Bronchial epithelial cell (primary cell): ENCODE results near the gene CYP2B6. TPM values are rescaled to one million over a fixed set of nuclear protein-coding genes. Genes with fewer than 3 reads are reported as not detected.
"Not testable (repeated sequence)": the region's sequence is repeated elsewhere in the genome, so short reads cannot be mapped to it uniquely, and the experiment has no call there.

ENCODE experiments used
- DNase-seq: peaks from one replicate; pipeline ENCODE4 v3.0.0-alpha.2; 2010; ENCODE audit warnings: low read depth
- FAIRE-seq: peaks from 2 replicates; lab custom pipeline; 2011; peaks lifted over from hg19 to GRCh38; lab: Jason Lieb, UNC
- H3K27me3 ChIP-seq: 2 replicates; pipeline ENCODE4 v1.5.1; 2011; ENCODE audit warnings: low read length; ENCODE audit not compliant: control insufficient read depth, insufficient read depth
- H3K36me3 ChIP-seq: 2 replicates; pipeline ENCODE4 v1.5.1; 2011; ENCODE audit warnings: low read length; ENCODE audit not compliant: control insufficient read depth, insufficient read depth
- H3K4me3 ChIP-seq: 2 replicates; pipeline ENCODE4 v1.5.1; 2011; ENCODE audit warnings: mild to moderate bottlenecking, low read depth, low read length, control low read depth
- total RNA-seq: library from RNA; depleted of rRNA; stranded (reverse); fragments of >200 nt; gene quantifications from 2 replicates; pipeline ENCODE4 v1.2.1, GENCODE V29; 2014
- TF ChIP-seq, protein P1 (sequence below): IDR thresholded peaks from 2 replicates; pipeline ENCODE4 v1.5.1; 2011; ENCODE audit warnings: mild to moderate bottlenecking, moderate library complexity, low read length, control low read depth, inconsistent platforms; ENCODE audit not compliant: insufficient read depth, severe bottlenecking

Gene CYP2B6
- total RNA-seq, 1 donor from 2014 or later: not detected

DNA sequence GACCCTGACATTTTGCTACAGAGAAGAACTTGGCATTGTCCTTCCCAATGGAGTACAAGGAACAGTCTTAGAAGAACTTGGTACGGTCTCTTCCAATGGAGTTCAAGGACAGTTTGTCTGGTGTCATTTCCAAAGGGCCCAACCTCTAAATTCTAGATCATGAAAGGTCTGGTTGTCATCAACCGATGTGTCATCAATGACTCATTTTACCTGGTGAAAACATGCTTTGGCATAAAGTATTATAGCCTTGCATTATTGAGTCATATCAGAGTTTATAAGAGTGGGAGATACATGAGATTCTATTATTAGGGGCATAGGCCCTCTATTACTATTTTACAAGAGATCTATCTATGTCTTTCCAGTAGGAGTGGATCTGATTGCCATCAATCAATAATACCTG is 4.3 kb downstream of the CYP2B6 start:
- Histone ChIP-seq H3K27me3 (no peaks in the 10 kb centered on the region), H3K36me3 (no peaks in the 10 kb centered on the region), H3K4me3 (no peak overlapping the region)
- DNase-seq: peak; percentile 82
- TF ChIP-seq, protein P1, sequence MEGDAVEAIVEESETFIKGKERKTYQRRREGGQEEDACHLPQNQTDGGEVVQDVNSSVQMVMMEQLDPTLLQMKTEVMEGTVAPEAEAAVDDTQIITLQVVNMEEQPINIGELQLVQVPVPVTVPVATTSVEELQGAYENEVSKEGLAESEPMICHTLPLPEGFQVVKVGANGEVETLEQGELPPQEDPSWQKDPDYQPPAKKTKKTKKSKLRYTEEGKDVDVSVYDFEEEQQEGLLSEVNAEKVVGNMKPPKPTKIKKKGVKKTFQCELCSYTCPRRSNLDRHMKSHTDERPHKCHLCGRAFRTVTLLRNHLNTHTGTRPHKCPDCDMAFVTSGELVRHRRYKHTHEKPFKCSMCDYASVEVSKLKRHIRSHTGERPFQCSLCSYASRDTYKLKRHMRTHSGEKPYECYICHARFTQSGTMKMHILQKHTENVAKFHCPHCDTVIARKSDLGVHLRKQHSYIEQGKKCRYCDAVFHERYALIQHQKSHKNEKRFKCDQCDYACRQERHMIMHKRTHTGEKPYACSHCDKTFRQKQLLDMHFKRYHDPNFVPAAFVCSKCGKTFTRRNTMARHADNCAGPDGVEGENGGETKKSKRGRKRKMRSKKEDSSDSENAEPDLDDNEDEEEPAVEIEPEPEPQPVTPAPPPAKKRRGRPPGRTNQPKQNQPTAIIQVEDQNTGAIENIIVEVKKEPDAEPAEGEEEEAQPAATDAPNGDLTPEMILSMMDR: no peak
- no peak for FAIRE-seq

DNA sequence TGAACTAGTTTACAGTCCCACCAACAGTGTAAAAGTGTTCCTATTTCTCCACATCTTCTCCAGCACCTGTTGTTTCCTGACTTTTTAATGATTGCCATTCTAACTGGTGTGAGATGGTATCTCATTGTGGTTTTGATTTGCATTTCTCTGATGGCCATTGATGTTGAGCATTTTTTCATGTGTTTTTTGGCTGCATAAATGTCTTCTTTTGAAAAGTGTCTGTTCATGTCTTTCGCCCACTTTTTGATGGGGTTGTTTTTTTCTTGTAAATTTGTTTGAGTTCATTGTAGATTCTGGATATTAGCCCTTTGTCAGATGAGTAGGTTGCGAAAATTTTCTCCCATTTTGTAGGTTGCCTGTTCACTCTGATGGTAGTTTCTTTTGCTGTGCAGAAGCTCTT is 7.9 kb downstream of the CYP2B6 start:
- not testable (repeated sequence) for FAIRE-seq, H3K27me3 ChIP-seq, H3K4me3 ChIP-seq, H3K36me3 ChIP-seq, DNase-seq

DNA sequence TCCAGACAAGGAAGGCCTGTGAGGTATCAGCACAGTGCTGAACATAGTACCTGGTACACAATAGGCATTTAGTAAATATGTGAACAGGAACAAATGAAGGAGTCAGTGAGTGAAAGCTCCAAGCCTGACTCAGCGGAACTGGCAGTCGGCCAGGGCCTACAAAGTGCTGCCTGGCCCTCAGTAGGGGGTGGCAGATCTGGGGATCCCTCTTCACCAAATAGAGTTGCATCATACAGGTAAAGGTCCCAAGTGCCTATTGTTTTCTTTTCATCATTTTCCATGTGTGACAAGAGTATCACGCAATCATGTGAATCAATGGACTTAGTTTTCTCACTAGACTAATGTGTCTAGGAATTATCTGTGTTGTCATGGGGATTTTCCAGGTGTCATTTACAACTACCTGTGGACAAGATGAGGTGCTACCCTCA is 9.2 kb downstream of the CYP2B6 start:
- no peaks in the 10 kb centered on the region for H3K36me3 ChIP-seq
- no peak overlapping the region for H3K4me3 ChIP-seq
- H3K27me3 ChIP-seq: no peaks in the 10 kb centered on the region
- FAIRE-seq (no peak), DNase-seq (peak; percentile 64)
- TF ChIP-seq, protein P1: no peak

DNA sequence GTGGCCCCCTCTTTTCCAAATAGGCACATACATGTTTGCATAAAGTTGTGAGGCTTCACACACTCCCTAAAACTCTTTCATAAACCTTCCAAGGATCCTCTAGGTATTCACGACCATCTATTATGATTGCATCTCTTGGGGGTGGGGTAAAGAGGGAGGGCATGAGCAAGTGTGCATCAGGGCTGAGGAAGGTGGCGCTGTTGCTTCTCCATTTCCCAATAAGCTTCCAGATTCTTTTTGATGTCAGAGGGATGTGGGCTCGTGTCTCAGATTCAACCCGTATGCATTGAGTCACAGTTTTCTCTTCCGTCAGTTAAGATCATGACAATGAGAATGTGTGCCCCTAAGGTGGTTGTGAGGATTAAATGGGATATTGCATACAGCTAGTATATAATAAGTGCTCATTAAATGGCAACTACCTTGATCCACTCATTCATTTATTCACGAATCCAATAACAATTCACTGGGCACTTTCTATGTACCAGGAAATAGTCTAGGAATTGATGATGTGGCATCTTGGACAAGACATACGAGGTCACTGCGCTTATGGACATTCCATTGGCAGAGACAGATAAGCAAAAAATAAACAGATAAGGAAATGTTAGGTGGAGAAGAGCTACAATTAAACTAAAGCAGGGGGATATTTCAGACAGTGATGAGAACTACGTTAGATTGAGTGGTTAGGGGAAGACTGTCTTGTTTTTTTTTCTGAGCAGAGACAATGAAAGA is 10.3 kb downstream of the CYP2B6 start:
- TF ChIP-seq, protein P1: no peak
- no peak overlapping the region for H3K4me3 ChIP-seq
- no peaks in the 10 kb centered on the region for H3K36me3 ChIP-seq
- H3K27me3 ChIP-seq: no peaks in the 10 kb centered on the region
- no peak for FAIRE-seq
- DNase-seq: no peak

DNA sequence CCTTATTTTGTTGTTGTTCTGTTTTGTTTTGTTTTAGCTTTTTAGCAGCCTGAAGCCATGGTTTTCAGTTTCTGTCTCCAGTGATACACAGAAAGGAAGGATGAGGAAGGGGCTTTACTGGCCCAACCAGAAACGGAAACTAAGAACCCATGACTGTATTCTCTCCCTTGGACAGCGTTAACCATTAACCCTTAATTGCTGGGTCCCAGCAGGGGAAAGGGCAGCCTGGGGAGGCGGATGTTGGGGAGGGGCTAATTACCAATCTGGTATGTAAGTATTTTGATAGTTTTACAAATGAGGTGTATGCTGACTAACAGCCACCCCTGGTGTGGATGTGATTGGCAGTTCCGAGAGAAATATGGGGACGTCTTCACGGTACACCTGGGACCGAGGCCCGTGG is 12.6 kb downstream of the CYP2B6 start:
- not testable (repeated sequence) for H3K36me3 ChIP-seq, H3K27me3 ChIP-seq, FAIRE-seq, H3K4me3 ChIP-seq, DNase-seq

DNA sequence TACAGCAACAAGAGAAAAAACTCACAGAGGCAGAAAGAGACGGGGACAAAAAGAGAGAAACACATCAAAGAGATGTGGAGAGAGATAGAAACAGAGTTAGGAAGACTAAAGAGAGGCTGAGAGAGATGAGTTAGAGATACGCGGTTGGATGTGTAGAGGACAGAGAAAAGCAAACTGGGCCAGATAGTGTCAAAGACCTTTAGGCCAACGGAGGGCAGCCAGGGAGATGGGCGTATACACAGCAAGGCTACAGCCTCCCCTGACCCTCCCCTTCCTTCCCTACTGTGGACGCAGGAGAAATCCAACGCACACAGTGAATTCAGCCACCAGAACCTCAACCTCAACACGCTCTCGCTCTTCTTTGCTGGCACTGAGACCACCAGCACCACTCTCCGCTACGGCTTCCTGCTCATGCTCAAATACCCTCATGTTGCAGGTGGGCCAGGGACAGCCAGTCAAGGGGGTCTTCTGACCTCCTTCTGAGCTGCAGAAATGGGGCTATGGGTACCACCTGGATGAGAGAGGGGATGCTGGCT is 18.7 kb downstream of the CYP2B6 start:
- TF ChIP-seq, protein P1: no peak
- no peak overlapping the region for H3K4me3 ChIP-seq
- FAIRE-seq (peak; percentile 83), DNase-seq (no peak)
- H3K27me3 ChIP-seq: no peaks in the 10 kb centered on the region
- H3K36me3 ChIP-seq: no peaks in the 10 kb centered on the region
